WERI-Rb-1 (cell line): Measurements from ENCODE around the gene FOXM1.

Source experiments
- DNase-seq: peaks from one replicate; pipeline ENCODE4 v3.0.0-alpha.2; 2020
- H3K27ac ChIP-seq: fragments of 250-450 bp; sonication (Bioruptor Pico); 2 replicates; pipeline ENCODE4 v1.5.1; 2020; ENCODE audit warnings: mild to moderate bottlenecking, moderate library complexity
- H3K27me3 ChIP-seq: fragments of 250-450 bp; sonication (Bioruptor Pico); 2 replicates; pipeline ENCODE4 v1.5.1; 2021; ENCODE audit warnings: mild to moderate bottlenecking, low read depth, moderate library complexity; ENCODE audit not compliant: insufficient read depth, severe bottlenecking
- H3K36me3 ChIP-seq: fragments of 250-450 bp; sonication (Bioruptor Pico); 2 replicates; pipeline ENCODE4 v1.5.1; 2020; ENCODE audit warnings: mild to moderate bottlenecking, moderate library complexity
- H3K4me3 ChIP-seq: 2 replicates; pipeline ENCODE4 v1.5.1; 2011; ENCODE audit warnings: low read depth, mild to moderate bottlenecking, control low read depth, low read length
- H3K9me3 ChIP-seq: fragments of 250-450 bp; sonication (Bioruptor Pico); 2 replicates; pipeline ENCODE4 v1.5.1; 2021; ENCODE audit warnings: mild to moderate bottlenecking, moderate library complexity; ENCODE audit not compliant: severe bottlenecking
- TF ChIP-seq, protein P1 (sequence below): IDR thresholded peaks from 2 replicates; pipeline ENCODE4 v1.5.1; 2011; ENCODE audit warnings: low read depth, mild to moderate bottlenecking, control low read depth, inconsistent platforms, low read length

FOXM1 gene

DNA sequence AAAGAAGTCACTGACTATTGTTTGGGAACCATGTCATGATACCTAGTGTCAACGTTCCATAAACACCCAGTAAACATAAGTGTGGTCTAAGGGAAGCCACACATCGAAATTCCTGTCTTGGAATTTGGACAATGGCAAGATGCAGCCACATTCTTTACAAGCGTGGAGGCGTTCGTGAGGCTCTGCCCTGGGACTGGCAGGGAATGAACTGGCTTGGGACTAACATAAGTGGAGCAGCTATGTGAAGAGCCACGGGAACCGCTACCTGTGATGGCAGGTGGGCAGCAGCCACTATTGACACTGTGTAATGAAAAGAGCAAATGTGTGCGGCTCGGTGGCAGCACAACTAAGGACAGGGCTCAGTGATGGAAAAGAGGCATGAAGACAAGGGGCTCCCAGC lies 32.2 kb downstream of the FOXM1 start:
- H3K27ac ChIP-seq, result no peak overlapping the region
- no peak for DNase-seq
- H3K36me3 ChIP-seq, result no peaks in the 10 kb centered on the region
- TF ChIP-seq, protein P1, sequence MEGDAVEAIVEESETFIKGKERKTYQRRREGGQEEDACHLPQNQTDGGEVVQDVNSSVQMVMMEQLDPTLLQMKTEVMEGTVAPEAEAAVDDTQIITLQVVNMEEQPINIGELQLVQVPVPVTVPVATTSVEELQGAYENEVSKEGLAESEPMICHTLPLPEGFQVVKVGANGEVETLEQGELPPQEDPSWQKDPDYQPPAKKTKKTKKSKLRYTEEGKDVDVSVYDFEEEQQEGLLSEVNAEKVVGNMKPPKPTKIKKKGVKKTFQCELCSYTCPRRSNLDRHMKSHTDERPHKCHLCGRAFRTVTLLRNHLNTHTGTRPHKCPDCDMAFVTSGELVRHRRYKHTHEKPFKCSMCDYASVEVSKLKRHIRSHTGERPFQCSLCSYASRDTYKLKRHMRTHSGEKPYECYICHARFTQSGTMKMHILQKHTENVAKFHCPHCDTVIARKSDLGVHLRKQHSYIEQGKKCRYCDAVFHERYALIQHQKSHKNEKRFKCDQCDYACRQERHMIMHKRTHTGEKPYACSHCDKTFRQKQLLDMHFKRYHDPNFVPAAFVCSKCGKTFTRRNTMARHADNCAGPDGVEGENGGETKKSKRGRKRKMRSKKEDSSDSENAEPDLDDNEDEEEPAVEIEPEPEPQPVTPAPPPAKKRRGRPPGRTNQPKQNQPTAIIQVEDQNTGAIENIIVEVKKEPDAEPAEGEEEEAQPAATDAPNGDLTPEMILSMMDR, result no peak
- no peak overlapping the region for H3K4me3 ChIP-seq
- H3K27me3 ChIP-seq, result no peaks in the 10 kb centered on the region
- no peaks in the 10 kb centered on the region for H3K9me3 ChIP-seq

DNA sequence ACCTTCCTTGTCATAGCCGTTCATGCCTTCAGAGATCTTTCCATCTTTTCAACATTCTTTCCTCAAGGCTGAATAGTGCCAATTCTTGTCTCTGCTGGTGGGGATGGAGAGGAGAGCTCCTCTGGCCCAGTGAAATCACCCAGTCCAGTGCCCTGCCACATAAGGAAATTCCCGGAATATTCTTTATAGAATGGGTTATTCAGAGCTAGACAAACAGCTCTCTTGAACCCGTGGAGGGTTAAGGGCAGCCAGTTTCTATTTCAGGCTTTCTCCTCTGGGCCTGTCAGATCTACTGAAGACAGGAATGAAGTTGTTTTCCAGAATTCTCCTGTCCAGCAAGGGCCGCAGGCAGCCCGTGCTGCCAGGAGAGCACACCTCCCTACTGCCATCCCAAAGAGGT lies 34.0 kb downstream of the FOXM1 start:
- no peaks in the 10 kb centered on the region for H3K36me3 ChIP-seq
- H3K4me3 ChIP-seq, result no peak overlapping the region
- no peaks in the 10 kb centered on the region for H3K27me3 ChIP-seq
- H3K9me3 ChIP-seq, result no peaks in the 10 kb centered on the region
- DNase-seq, result no peak
- H3K27ac ChIP-seq, result no peak overlapping the region
- TF ChIP-seq, protein P1, result no peak

DNA sequence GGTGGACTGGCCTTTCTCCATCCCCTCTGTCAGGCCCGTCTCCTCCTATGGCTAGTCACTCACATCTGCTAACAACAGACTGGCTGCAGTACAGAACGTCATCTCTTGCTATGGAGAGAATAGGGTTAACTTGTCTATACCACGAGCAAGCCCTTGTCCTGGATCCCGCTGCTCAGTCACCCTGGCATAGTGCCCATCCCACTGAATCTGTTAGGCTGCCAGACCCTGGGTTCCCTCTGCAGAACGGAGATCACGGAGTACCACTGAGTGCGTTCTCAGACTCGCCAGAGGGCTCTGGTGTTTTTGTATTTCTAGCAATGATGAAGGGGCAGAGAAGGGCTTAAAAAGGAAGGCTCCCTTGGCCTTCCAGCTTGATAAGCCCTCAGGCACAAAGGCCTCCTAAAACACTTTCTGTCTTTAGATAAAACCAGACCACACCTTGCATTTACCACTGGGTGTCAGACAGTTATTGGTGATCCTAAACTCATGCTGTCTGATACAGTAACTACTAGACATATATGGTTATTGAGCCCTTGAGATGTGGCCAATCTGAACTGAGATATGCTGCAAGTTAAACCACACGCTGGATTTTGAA lies 35.8 kb downstream of the FOXM1 start:
- H3K36me3 ChIP-seq, result no peaks in the 10 kb centered on the region

DNA sequence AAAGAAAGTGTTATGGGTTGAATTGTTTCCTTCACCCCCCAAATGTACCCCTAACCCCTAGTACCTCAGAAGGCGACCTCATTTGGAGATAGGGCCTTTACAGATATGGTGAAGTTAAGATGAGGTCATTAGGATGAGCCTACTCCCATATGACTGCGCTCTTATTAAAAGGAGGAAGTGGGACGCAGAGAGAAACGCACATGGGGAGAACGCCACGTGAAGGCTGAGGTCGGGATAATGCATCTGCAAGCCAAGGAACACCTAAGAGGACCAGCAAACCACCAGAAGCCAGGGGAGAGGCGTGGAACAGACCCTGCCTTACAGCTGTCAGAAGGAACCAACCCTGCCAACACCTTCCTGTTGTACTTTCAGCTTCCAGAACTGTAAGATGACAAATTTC lies 40.4 kb downstream of the FOXM1 start:
- Histone ChIP-seq H3K36me3 (no peaks in the 10 kb centered on the region; the same call in 1 of the 2 replicates), H3K9me3 (no peaks in the 10 kb centered on the region), H3K27ac (no peak overlapping the region), H3K27me3 (no peaks in the 10 kb centered on the region), H3K4me3 (no peak overlapping the region)
- no peak for DNase-seq
- TF ChIP-seq, protein P1, result no peak

More for the DNA sequence above, 35.8 kb downstream of the FOXM1 start:
- TF ChIP-seq, protein P1, result no peak
- H3K4me3 ChIP-seq, result no peak overlapping the region
- no peak overlapping the region for H3K27ac ChIP-seq
- no peaks in the 10 kb centered on the region for H3K9me3 ChIP-seq
- DNase-seq, result no peak
- no peaks in the 10 kb centered on the region for H3K27me3 ChIP-seq

DNA sequence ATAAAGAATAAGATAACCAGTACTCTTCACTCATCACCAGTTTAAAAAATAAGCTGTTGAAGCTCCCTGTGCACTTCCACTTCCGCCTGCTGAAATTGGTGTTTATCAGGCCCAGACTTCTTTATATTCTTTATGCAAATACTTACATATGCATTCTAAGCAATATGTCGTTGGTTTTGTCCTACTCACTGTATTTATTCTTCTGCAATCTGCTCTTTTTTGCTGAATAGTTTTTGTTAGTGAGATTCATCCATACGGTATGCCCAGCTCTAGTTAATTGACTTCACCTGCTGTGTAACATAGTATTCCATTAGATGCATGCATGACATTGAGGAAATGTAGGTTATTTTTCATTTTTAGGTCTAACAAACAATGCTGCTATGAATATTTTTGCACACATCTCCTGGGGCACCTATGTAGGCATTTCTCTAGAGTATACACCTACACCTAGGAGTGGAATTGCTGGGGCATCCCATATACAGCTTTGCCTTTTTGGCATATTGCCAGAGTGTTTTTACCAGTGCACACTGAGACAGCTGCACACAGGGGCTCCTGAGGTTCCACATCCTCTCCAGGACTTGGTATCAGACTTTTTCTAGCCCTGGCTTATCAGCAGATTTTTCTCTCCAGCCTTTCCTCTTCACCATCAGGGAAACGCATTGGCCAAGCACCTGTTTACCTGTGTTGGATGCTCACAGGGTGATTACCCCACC lies 41.1 kb downstream of the FOXM1 start:
- no peak overlapping the region for H3K4me3 ChIP-seq
- no peak overlapping the region for H3K27ac ChIP-seq
- TF ChIP-seq, protein P1, result no peak
- H3K9me3 ChIP-seq, result no peaks in the 10 kb centered on the region
- no peaks in the 10 kb centered on the region; the same call in 1 of the 2 replicates for H3K36me3 ChIP-seq
- DNase-seq, result no peak
- H3K27me3 ChIP-seq, result no peaks in the 10 kb centered on the region
